HG03378 (cell line): Measurements from ENCODE around the gene TLN1.

Source experiments
- ATAC-seq: cut with Tn5 transposase; IDR thresholded peaks from one replicate; pipeline ENCODE4 v1.9.1; 2021; ENCODE audit warnings: mild to moderate bottlenecking, moderate library complexity; ENCODE audit not compliant: unreplicated experiment

The TLN1 gene

GRCh38 chr9:35688558-35689541 lies 43.1 kb downstream of the TLN1 start:
- ATAC-seq = no peak

- no peak for ATAC-seq
Measured at GRCh38 chr9:35687972-35688557, 43.9 kb downstream of the TLN1 start.

GRCh38 chr9:35687306-35687705 lies 44.7 kb downstream of the TLN1 start:
- no peak for ATAC-seq

GRCh38 chr9:35686222-35687203 lies 45.5 kb downstream of the TLN1 start:
- no peak for ATAC-seq

- no peak for ATAC-seq
Measured at GRCh38 chr9:35685506-35685905, 46.5 kb downstream of the TLN1 start.

GRCh38 chr9:35684921-35685320 lies 47.1 kb downstream of the TLN1 start:
- no peak for ATAC-seq

- ATAC-seq = no peak
Measured at GRCh38 chr9:35683323-35683722, 48.7 kb downstream of the TLN1 start.

- no peak for ATAC-seq
Measured at GRCh38 chr9:35682520-35683315, 49.3 kb downstream of the TLN1 start.

GRCh38 chr9:35682051-35682450 lies 49.9 kb downstream of the TLN1 start:
- ATAC-seq = no peak

GRCh38 chr9:35681341-35682002 lies 50.5 kb downstream of the TLN1 start:
- ATAC-seq = no peak

GRCh38 chr9:35680331-35681105 lies 51.5 kb downstream of the TLN1 start:
- ATAC-seq = no peak

GRCh38 chr9:35679766-35680330 lies 52.1 kb downstream of the TLN1 start:
- no peak for ATAC-seq

- ATAC-seq = no peak
Measured at GRCh38 chr9:35679091-35679490, 52.9 kb downstream of the TLN1 start.

GRCh38 chr9:35675732-35676392 lies 56.1 kb downstream of the TLN1 start:
- ATAC-seq = no peak

- no peak for ATAC-seq
Measured at GRCh38 chr9:35675204-35675603, 56.8 kb downstream of the TLN1 start.

- ATAC-seq = no peak
Measured at GRCh38 chr9:35674025-35674361, 58.0 kb downstream of the TLN1 start.

- no peak for ATAC-seq
Measured at GRCh38 chr9:35673132-35674024, 58.6 kb downstream of the TLN1 start, which contains the start of gene CA9. Gene CA9 (plus strand): TSS chr9:35673928. CDS start chr9:35673960, 32 bp downstream.
